NOMO-1 treated with dmso at 0.1 percent for 144 hours (cell line): ENCODE results near the gene ZNF865.

Source experiments
- DNase-seq: peaks from one replicate; lab custom pipeline; 2025; ENCODE audit not compliant: unreplicated experiment; lab: John Stamatoyannopoulos, UW

The ZNF865 gene

DNA sequence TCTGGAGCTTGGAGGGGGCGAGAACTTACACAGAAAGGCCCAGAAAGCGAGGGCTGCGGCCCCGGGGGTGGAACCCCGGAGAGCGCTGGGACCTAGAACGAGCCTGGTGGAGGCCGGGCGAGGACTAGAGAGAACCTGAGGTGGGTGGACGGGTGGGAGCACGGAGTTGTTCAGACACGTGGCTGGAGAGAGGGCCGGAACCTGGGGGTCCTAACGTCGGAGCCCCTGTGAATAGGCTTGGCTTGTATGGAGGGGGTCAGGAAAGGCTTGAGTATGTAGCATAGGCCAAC lies 38.4 kb downstream of the ZNF865 start:
- no peak for DNase-seq

DNA sequence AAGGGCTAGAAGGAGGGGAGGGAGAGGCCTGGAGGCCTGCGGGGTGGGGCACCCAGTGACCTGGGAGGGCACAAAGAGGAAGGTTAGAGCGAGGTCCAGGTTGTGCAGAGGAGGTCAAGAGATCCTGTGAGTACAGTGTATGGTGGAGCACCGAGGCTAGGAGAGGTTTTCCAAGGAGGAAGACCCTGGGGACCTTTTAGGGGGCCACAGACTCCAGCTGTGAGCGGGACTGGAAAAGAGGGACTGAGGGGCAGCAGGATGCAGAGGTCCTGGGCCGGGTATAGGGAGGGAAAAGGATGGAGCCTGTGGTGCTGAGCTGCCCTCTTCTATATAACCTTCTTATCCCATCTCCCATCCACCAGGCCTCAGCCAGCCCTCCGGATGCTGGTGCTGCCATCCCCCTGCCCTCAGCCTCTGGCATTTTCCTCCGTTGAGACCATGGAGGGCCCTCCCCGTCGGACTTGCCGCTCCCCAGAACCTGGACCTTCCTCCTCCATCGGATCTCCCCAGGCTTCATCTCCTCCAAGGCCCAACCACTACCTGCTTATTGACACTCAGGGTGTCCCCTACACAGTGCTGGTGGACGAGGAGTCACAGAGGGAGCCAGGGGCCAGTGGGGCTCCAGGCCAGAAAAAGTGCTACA lies 38.9 kb downstream of the ZNF865 start:
- DNase-seq: no peak

DNA sequence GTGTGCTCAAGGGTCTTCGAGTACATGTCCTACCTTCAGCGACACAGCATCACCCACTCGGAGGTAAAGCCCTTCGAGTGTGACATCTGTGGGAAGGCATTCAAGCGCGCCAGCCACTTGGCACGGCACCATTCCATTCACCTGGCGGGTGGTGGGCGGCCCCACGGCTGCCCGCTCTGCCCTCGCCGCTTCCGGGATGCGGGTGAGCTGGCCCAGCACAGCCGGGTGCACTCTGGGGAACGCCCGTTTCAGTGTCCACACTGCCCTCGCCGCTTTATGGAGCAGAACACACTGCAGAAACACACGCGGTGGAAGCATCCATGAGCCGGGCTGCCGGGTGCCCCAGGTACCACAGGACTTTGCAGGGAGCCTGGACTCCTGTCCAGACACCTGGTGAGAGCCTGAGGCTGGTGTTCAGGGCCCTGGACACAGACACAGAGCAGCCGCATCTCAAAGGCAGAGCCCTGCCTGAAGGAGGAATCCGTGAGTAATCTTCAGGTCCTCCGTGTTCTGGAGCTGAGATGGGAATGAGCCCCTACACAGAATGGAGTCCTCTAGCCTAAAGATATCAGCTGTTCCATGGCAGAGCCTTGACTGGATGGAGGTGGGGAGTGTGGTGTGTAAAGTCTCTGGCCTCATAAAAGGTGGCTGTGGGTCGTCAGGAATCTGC lies 39.5 kb downstream of the ZNF865 start:
- no peak for DNase-seq

DNA sequence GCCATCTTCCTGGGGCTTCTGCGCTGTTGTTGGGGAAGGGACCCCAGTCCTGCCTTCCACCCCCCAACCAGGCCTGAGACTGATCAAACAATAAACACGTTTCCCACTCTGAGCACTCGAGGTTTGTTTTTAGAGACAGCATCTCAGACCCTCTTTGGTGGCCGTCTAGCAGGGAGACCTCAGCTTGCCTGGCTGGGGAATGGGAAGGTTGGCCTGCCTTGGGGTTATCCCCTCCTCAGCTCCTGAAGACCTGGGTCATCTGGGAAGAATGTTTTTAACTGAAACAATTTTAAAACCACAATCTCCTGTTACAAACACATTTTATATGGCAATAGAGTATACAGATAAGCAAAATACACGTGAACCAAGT lies 40.0 kb downstream of the ZNF865 start:
- no peak for DNase-seq

DNA sequence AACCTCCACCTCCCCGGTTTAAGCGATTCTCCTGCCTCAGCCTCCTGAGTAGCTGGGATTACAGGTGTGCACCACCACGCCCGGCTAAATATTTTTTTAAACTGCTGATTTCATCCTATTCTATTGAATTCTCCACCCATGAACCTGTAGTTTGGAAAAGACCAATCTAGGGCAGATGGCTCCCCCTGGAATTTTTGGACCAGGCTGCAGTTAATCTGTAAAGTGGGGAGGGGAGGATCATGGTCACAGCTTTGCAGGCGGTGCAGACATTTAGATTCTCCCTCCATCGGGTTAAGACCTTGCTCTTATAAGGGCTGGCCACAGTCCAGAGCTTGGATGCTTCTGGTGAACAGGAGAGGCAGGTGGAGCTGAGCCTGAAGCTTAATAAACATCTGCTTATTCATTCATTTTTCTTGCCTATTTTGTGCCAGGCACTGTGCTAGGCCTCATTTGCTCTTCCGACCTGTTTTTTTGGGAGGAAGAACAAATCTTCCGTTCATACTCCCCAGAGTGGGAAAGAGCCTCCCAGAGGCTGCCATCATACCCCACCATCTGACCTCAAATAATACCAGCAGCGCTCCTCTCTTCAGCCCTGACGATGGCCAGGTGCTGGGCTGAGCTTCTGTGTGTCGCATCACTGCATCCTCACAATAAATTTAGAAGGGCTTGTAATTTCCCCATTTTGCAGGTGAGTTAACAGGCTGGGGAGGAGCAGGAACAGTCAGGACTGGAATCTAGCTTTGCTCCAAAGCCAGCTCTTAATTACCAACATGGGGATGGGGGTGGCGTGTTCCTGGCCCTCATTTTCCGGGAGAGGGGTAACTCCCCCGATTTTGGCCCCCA lies 41.7 kb downstream of the ZNF865 start:
- no peak for DNase-seq

DNA sequence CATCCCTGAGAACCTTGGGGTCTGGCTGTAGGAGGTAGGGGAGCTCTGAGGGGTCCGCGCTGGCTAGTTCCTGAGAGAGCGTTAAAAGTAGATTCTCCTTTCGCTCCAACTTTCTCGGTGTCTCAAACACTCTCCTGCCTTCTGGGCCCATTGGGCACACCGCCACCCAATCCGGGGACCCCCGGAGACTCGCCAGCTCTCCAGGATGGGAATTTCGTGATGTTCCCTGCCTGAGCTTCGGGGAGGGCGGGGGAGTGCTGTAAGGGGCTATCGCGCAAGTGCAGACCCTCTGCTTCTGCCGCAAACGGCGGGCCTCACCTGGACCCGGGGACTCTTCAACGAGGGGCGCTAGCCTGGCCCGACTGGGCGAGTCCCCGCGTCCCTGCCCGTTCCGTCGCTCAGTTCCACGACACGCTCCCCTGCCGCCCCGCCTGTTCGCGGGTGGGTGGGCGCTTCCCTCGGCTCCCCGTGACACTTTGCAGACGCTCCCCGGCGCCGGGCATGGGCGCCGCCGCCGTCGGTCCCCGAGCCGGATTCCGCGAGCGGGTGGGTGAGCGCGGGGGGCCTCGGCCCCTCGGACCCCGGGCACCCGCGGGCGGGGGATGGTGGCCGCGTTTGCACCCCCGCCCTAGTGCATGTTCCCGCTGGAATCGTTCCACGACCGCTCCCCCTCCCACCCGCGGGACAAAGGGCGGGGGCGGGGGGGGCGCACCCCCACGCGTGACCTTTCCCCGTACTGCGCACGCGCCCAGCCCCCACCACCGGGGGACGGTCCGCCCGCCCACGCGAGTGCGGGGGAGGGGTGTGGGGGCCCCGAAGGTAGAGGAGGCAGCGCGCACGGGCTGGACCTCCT lies 42.5 kb downstream of the ZNF865 start, which contains the start of gene CCDC106:
Gene CCDC106, plus strand, starts transcription at position 481 of the 853 bp plus-strand sequence. CDS start 835 bp downstream, outside the sequence.
- no peak for DNase-seq

DNA sequence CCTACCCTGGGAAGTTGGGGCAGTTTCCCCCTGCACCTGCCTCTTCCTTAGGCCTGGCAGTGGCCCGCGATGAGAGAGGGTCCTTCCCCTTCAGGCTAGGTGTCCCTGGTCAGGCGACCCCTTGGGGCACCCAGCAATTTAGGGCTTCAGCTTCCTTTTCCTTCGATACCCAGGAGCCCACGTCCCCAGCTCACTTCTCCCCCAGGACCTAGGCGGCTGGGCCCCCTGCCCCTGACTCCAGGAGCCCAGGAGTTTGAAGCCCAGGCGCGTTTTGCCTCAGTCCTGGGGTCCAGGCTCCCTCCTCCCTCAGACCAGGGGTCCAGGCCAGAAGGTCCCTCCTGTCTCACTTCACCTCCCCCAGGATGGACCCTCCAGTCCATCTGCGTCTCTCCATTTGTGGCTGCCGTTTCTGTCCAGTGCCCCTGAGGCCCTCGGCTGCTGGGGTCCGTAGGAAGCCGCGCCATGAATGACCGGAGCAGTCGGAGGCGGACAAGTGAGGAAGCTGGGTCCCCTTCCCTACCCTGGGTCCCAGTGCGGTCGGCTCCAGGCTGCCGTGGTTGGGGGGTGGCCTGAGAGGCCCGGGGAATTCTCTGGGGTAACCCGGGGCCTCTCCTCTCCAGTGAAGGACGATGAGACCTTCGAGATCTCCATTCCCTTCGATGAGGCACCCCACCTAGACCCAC lies 43.3 kb downstream of the ZNF865 start:
- DNase-seq: no peak

DNA sequence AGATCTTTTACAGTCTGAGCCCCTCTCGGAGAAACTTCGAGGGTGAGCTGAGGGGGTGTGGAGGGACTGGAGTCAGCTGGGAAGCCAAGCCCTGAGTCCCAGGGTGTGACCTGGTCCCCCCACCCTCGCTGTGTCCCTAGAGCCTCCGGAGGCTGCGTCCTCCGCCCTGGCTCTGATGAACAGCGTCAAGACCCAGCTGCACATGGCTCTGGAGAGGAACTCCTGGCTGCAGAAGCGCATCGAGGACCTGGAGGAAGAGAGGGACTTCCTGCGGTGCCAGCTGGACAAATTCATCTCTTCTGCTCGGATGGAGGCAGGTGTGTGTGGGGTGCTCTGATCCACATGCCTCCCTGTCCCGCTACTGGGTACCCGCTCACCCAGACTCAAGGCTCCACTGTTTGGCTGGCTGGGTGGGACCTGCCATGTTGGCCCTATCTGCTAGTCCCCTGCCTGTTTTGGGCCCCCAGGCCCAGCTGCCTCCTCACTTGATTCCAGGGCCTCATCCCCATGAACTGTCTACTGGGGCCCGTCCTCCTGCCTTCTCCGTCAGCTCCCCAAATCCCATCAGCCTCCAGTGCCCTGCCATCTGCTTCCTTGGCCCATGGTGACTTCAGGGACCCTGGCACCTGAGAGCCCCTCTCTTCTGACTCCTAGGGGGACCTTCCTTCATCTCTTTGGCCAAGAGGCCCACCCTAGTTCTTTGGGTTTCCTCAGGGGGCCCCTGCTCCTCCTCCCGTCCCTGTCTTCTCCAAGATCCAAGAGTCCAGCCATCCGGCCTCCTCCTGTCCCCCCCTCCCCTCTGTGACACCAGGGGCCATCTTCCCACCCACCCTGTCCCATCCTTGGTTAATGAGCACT lies 44.0 kb downstream of the ZNF865 start:
- no peak for DNase-seq

DNA sequence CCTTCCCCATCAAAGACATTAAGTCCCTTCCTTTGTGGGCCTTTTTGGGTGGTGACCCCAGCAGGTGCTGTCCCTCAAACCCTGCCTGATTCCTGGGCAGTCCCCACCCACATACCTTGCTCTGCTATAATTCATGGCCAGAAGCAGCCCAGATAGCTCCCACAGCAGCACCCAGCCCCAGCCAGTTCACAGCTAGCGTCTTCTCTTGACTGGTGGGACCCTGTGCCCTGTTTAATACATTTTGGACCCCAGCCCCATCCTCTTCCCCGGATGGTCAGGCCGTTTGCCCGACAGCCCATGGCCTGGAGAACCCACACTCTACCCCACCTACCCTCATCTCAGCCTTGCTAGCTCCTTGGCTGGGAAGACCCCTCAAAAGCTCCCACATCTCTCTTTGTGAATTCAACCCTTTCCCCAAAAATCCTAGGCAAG lies 44.7 kb downstream of the ZNF865 start:
- DNase-seq: no peak

DNA sequence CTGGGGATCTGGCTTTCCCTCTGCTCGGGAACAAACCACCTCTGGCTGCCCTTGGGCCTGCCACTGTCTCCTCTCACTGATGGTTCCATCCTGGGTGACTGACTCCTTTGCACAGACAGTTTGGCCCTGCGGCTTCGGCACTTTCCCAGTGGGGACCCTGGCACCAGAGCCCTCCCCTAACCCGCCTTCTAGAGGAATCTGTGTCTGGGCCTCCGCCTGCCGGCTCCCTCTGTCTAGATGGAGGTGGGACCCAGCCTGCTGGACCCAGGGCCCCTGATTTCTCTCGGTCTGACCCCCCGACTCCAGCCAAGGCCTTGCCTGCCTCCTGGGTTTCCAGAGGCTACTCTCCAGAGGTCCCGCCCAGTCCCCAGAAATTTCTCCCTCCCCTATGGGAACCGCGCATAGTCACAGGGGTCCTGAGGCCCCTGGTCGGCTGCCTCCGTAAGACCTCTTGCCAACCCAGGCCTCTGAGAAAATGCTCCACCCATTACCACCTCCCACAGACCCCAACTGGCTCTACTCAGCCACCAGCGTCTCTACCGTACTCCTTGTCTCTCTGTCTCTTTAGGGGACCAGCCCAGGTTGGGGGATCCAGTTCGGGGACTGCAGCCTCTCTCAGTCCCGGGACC lies 45.3 kb downstream of the ZNF865 start:
- no peak for DNase-seq

DNA sequence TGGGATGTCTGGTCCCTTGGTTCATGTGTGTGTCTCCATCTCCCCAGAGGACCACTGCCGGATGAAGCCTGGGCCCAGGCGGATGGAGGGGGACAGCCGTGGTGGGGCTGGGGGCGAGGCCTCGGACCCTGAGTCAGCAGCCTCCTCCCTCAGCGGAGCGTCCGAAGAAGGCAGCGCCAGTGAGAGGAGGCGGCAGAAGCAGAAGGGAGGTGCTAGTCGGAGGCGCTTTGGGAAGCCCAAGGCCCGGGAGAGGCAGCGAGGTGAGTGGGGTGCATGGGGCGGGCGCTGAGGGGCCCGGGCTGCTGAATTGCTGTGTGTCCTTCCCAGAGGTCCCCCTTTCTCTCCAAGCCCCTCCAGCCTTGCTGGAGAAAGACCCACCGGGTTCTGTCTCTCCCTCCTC lies 45.8 kb downstream of the ZNF865 start:
- no peak for DNase-seq

DNA sequence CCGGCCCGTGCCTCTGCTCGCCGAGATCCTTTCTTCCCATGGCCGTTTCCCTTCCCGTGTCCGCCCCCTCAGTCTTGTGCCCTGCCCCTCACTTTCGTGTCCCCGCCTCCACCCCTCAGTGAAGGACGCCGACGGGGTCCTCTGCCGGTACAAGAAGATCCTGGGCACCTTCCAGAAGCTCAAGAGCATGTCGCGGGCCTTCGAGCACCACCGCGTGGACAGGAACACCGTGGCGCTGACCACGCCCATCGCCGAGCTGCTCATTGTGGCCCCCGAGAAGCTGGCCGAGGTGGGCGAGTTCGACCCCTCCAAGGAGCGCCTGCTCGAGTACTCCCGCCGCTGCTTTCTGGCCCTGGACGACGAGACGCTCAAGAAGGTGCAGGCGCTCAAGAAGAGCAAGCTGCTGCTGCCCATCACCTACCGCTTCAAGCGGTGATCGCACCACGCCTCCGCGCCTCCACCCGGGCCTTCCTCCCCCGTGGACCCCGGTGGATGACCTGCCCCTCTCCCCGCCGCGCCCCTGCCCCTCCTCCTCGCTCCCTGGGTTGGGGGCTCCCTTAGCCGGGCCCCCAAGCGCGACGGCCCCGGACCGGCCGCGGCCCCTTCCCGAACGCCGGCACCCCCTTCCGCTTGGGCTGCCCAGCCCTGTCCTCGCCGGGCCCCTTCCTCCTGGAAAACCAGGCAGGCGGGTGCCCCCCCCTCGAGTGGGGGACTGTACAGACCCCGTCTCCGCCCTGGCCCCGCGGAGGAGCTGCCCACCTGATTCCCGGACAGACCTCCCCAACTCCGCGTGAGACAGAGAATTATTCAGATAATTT lies 47.1 kb downstream of the ZNF865 start:
- no peak for DNase-seq

DNA sequence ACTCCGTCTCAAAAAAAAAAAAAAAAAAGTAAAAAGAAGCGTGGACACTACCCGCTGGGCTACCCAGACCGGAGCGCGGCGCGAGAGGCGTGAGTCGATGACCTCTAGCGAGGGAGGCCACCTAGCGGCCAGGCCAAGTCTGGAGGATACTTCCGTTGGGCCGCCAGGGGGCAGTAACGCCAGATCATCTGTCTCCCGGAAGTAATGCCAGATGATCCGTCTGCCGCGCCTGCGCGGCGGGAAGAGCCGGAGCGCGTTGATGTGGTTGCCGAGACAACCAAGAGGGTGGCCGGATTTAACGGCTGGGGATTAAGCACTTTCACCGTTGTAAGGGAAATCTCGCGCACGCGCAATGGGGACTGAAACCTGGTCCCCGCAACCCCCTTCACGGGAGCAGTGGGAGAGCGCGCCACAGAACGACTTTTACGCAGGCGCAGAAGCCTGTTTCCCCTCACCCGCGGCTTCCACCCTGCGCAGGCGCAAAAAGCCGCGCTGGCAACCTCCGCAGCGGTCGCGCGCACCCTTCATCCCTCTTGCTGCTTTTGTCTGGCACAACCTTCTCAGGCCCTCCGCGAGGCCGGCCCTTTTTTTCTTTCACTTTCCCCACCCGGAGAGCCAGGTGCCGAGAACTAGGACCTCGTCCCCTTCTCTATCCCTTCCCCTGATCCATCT lies 48.3 kb downstream of the ZNF865 start:
- DNase-seq: peak; percentile 96

DNA sequence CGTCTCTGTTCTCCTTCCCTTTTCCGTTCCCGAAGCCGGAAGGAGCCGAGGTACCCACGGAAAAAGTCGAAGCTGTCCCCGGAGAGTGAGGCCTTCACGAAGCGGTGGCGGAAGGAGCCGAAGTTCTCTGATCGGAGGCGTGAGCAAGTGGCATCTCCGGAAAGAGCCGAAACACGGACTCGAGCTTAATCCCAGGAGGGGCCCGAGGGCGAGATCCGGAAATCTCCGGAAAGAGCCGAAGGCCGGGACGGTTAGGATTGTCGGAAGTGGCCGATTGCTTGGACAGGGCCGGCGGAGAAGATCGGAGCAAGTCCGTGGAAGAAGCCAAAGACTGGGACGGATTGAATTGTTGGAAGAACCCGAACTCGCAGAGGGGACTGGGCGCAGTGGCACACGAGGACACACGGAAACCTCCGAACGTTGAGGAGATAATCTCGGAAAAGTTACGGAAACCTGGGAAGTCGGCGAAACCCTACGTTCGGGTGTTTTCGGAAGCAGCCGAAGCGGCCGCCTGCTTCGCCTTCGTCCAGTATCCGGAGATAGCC lies 48.9 kb downstream of the ZNF865 start:
- peak; percentile 100 for DNase-seq

DNA sequence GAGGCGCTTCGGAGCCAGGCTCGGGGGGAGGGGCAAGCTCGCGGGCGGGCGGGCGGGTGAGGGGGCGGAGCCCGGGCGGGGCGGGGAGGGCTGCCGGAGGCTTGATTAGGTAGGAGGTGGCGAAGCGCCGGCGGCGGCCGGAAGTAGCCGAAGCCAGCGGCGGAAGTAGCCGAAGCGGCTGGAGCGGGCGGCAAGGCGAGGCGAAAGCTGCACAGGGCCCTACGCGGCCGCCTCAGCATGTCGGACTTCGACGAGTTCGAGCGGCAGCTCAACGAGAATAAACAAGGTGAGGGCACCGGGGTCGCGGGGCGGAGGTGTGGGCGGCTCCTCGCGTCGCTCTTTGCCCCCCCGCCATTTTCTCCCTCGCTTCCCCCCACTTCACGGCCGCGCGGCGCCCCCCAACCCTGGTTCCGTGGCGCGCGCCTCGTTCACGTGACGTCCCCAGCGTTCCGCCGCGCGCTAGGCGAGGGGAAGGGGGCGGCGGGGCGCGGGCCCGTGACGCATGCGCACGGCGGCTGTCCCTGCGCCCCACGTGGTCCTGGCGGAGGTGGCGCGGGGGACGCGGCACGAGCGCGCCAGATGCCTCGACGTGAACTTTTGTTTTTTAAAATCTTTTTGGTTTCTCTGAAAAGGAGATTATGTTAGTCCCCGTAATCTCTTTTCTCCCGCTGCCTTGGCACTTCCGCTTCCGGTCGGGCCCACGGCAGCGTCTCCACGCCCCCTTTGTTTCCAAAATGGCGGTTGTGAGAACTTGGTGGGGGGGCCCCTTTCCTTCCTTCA lies 49.6 kb downstream of the ZNF865 start, which contains the start of gene U2AF2:
Gene U2AF2, plus strand, starts transcription at position 168 of the 780 bp plus-strand sequence. Its CDS starts 70 bp downstream, at position 238.
- DNase-seq: peak; percentile 91

DNA sequence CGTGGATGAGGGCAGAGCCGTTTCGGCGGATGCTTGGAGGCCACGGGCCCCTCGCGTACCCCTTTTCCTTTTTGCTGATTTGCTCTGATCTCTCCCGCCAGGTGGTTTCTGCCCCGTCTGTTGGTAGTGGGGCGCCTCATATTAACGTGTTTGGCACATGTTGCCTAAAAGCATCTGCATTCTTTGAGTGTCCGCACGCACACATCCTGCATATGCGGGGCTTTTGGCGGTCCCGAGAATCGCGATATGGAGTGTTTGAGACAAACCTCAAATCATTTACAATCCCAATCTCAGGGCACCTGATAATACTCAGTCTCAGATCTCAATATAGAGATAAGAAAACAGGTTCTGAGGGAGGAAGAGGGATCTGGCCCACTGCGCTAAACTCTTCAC lies 50.2 kb downstream of the ZNF865 start:
- DNase-seq: no peak

DNA sequence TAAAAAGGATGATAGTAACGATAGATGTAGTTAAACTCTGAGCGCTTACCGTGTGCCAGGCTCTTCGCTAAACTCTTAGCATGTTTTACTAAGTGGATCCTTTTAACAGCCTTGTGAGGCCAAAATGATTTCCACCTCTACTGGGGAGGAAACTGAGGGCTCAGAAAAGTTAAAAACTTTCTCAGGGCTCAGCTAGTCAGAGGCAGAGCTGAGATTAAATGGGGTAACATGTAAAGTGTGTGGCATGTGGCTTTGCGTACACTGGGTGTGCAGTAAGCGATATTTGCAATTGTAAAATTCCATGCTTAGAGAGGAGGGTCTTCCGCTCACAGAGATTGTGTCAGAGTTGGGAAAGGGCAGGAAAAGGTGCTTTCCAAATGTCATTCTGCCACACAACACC lies 51.1 kb downstream of the ZNF865 start:
- DNase-seq: no peak
